H9 (cell line): ENCODE results near the gene NECAB3. TPM values are rescaled to one million over a fixed set of nuclear protein-coding genes. Genes with fewer than 3 reads are reported as not detected.

Source experiments
- DNase-seq: peaks from one replicate; pipeline ENCODE4 v3.0.0-alpha.2; 2017
- H2AFZ ChIP-seq: one replicate; pipeline ENCODE4 v1.6.1; 2013; ENCODE audit warnings: mild to moderate bottlenecking, low read length, control low read depth, moderate library complexity
- H2AK5ac ChIP-seq: 2 replicates; pipeline ENCODE4 v1.6.1; 2013; ENCODE audit warnings: low read length, control low read depth, mixed read lengths; ENCODE audit not compliant: insufficient read length
- H2BK120ac ChIP-seq: one replicate; pipeline ENCODE4 v1.6.1; 2013; ENCODE audit warnings: low read depth, mild to moderate bottlenecking, low read length, control low read depth, inconsistent platforms; ENCODE audit not compliant: poor library complexity, severe bottlenecking
- H2BK12ac ChIP-seq: 2 replicates; pipeline ENCODE4 v1.6.1; 2013; ENCODE audit warnings: low read length, control low read depth, mixed read lengths, low read depth; ENCODE audit not compliant: insufficient read length
- H2BK15ac ChIP-seq: 2 replicates; pipeline ENCODE4 v1.6.1; 2013; ENCODE audit warnings: low read depth, low read length, control low read depth
- H2BK20ac ChIP-seq: one replicate; pipeline ENCODE4 v1.6.1; 2013; ENCODE audit warnings: low read depth, mild to moderate bottlenecking, low read length, control low read depth, inconsistent platforms; ENCODE audit not compliant: poor library complexity, severe bottlenecking
- H2BK5ac ChIP-seq: 2 replicates; pipeline ENCODE4 v1.6.1; 2013; ENCODE audit warnings: low read length, control low read depth, mixed read lengths; ENCODE audit not compliant: insufficient read length
- H3K14ac ChIP-seq: 2 replicates; pipeline ENCODE4 v1.6.1; 2013; ENCODE audit warnings: low read length, control low read depth; ENCODE audit not compliant: insufficient read depth
- H3K18ac ChIP-seq: 2 replicates; pipeline ENCODE4 v1.6.1; 2013; ENCODE audit warnings: low read depth, mild to moderate bottlenecking, mixed read lengths, low read length, control low read depth; ENCODE audit not compliant: insufficient read length
- H3K23ac ChIP-seq: 2 replicates; pipeline ENCODE4 v1.6.1; 2013; ENCODE audit warnings: low read length, control low read depth, mixed read lengths, low read depth; ENCODE audit not compliant: insufficient read length
- H3K23me2 ChIP-seq: 2 replicates; pipeline ENCODE4 v1.6.1; 2013; ENCODE audit warnings: low read depth, mild to moderate bottlenecking, mixed read lengths, low read length, control low read depth; ENCODE audit not compliant: insufficient read length, poor library complexity, severe bottlenecking
- H3K27ac ChIP-seq: 2 replicates; pipeline ENCODE4 v1.5.1; 2013; ENCODE audit warnings: low read length, control low read depth, mixed read lengths, low read depth; ENCODE audit not compliant: insufficient read length
- H3K27me3 ChIP-seq: 2 replicates; pipeline ENCODE4 v1.6.1; 2013; ENCODE audit warnings: low read length, control low read depth, inconsistent platforms; ENCODE audit not compliant: insufficient read depth
- H3K4ac ChIP-seq: 2 replicates; pipeline ENCODE4 v1.6.1; 2013; ENCODE audit warnings: low read depth, mild to moderate bottlenecking, control low read depth, inconsistent platforms, low read length, moderate library complexity
- H3K4me1 ChIP-seq: 2 replicates; pipeline ENCODE4 v1.6.1; 2013; ENCODE audit warnings: low read length, control low read depth, inconsistent platforms; ENCODE audit not compliant: insufficient read depth
- H3K4me2 ChIP-seq: 2 replicates; pipeline ENCODE4 v1.6.1; 2013; ENCODE audit warnings: low read length, control low read depth, mixed read lengths; ENCODE audit not compliant: insufficient read length, insufficient read depth
- H3K56ac ChIP-seq: 2 replicates; pipeline ENCODE4 v1.6.1; 2013; ENCODE audit warnings: low read depth, mild to moderate bottlenecking, mixed read lengths, low read length, control low read depth; ENCODE audit not compliant: insufficient read length
- H3K79me1 ChIP-seq: 2 replicates; pipeline ENCODE4 v1.6.1; 2013; ENCODE audit warnings: low read depth, mild to moderate bottlenecking, moderate library complexity, low read length, control low read depth, inconsistent platforms; ENCODE audit not compliant: insufficient read depth, poor library complexity, severe bottlenecking
- H3K79me2 ChIP-seq: 2 replicates; pipeline ENCODE4 v1.6.1; 2013; ENCODE audit warnings: low read length, control low read depth, inconsistent platforms; ENCODE audit not compliant: insufficient read depth
- H3K9ac ChIP-seq: 2 replicates; pipeline ENCODE4 v1.6.1; 2013; ENCODE audit warnings: low read length, control low read depth, mixed read lengths; ENCODE audit not compliant: insufficient read length; ENCODE audit errors: extremely low read depth
- H3K9me3 ChIP-seq: one replicate; pipeline ENCODE4 v1.6.1; 2013; ENCODE audit warnings: low read depth, low read length, inconsistent platforms; ENCODE audit not compliant: control insufficient read depth
- H3T11ph ChIP-seq: one replicate; pipeline ENCODE4 v1.6.1; 2013; ENCODE audit warnings: mild to moderate bottlenecking, low read length, control low read depth, inconsistent platforms
- H4K20me1 ChIP-seq: one replicate; pipeline ENCODE4 v1.6.1; 2013; ENCODE audit not compliant: control insufficient read depth, insufficient read length, insufficient read depth
- H4K5ac ChIP-seq: 2 replicates; pipeline ENCODE4 v1.6.1; 2013; ENCODE audit warnings: low read depth, mild to moderate bottlenecking, mixed read lengths, low read length, control low read depth; ENCODE audit not compliant: insufficient read length
- H4K8ac ChIP-seq: replicated peaks from 2 replicates; pipeline ENCODE4 v1.6.1; 2013; ENCODE audit warnings: low read length, control low read depth, mixed read lengths, low read depth; ENCODE audit not compliant: insufficient read length
- H4K91ac ChIP-seq: 2 replicates; pipeline ENCODE4 v1.6.1; 2013; ENCODE audit warnings: low read depth, mild to moderate bottlenecking, moderate library complexity, mixed read lengths, low read length, control low read depth; ENCODE audit not compliant: insufficient read length
- H3K27ac Mint-ChIP-seq, 3 experiments: 2 replicates in 2 of 3; 3 replicates in 1 of 3; pipeline ENCODE4 v1.8.0; 2020 to 2021; ENCODE audit warnings: mixed read lengths in 3 of 3, mild to moderate bottlenecking in 1 of 3, moderate library complexity in 1 of 3
- H3K27me3 Mint-ChIP-seq: 2 replicates; pipeline ENCODE4 v1.8.0; 2021; ENCODE audit warnings: low read depth, mild to moderate bottlenecking, moderate library complexity, mixed read lengths
- H3K36me3 Mint-ChIP-seq, 3 experiments: 2 replicates in 2 of 3; 3 replicates in 1 of 3; pipeline ENCODE4 v1.8.0; 2020 to 2021; ENCODE audit warnings: low read depth in 3 of 3, mixed read lengths in 3 of 3; ENCODE audit not compliant: insufficient read depth in 1 of 3
- H3K4me1 Mint-ChIP-seq, 2 experiments: 2 replicates each; pipeline ENCODE4 v1.8.0; 2020; ENCODE audit warnings: mixed read lengths in 2 of 2
- H3K4me3 Mint-ChIP-seq, 2 experiments: 2 replicates in 1 of 2; 3 replicates in 1 of 2; pipeline ENCODE4 v1.8.0; 2020 to 2021; ENCODE audit warnings: mild to moderate bottlenecking in 2 of 2, mixed read lengths in 2 of 2, moderate library complexity in 1 of 2
- H3K9me3 Mint-ChIP-seq, 2 experiments: 2 replicates in 1 of 2; 3 replicates in 1 of 2; pipeline ENCODE4 v1.8.0; 2020; ENCODE audit warnings: mild to moderate bottlenecking in 2 of 2, mixed read lengths in 2 of 2, moderate library complexity in 1 of 2
- WGBS: extraction: QIAGEN DNeasy Blood & Tissue Kit; methylation state at CpG from one replicate; pipeline ENCODE4 v1.1.7; 2013; ENCODE audit warnings: missing lambda C conversion rate, low lambda C conversion rate, mixed read lengths; ENCODE audit not compliant: insufficient read length; ENCODE audit errors: extremely low coverage; 5-methylcytosine and 5-hydroxymethylcytosine counted together
- total RNA-seq: library from RNA; stranded (reverse); gene quantifications from 2 replicates; pipeline ENCODE4 v1.2.1, GENCODE V29; 2021
- TF ChIP-seq, protein P1 (sequence below): fragments of 200-600 bp; sonication (generic); conservative IDR thresholded peaks from 3 replicates; pipeline ENCODE4 v1.8.0; 2021; ENCODE audit warnings: antibody characterized with exemption, mild to moderate bottlenecking

The NECAB3 gene
- total RNA-seq, 1 experiment from 2014 or later, result 57.7 TPM

DNA sequence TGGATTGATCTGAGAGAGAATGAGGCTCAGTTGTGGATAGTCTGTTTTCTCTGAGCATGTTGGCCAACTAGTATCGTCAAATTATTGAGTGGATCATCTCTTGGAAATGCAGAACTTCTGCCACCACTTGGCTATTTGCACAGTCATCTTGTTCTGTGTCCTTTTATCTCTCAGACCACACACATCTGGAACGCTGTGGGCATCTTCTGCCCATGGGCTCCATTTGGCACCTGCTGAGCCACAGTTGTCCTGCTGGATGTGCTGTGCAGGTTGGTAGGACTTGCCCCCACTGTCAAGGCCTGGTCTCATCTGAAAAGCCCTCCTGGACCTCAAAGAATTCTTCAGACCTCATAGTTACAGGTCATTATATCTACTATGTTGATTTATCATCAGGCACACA lies 28.8 kb downstream of the NECAB3 start:
- Histone ChIP-seq H4K5ac (no peak overlapping the region), H3K9me3 (no peaks in the 10 kb centered on the region), H2BK120ac (no peak overlapping the region), H2BK12ac (no peak overlapping the region), H4K8ac (no peak overlapping the region), H3K27me3 (no peaks in the 10 kb centered on the region), H2AK5ac (no peak overlapping the region), H2BK15ac (no peak overlapping the region), H3K18ac (no peak overlapping the region), H2AFZ (no peak overlapping the region), H3K79me2 (no peaks in the 10 kb centered on the region), H2BK5ac (no peak overlapping the region), H3K23ac (no peak overlapping the region), H3K79me1 (no peaks in the 10 kb centered on the region), H4K20me1 (no peaks in the 10 kb centered on the region), H3K4me1 (no peaks in the 10 kb centered on the region), H4K91ac (no peak overlapping the region), H2BK20ac (no peak overlapping the region), H3K27ac (no peak overlapping the region), H3K9ac (no peak overlapping the region), H3K4me2 (no peak overlapping the region), H3T11ph (no peak overlapping the region), H3K23me2 (no peaks in the 10 kb centered on the region), H3K56ac (no peak overlapping the region), H3K4ac (no peak overlapping the region), H3K14ac (no peak overlapping the region)
- DNase-seq, result no peak
- Mint-ChIP-seq H3K36me3 (peaks cover 15 to 48% (median 29%) of the 10 kb centered on the region in 3 experiments; a peak in 6 of 7 replicates), H3K27me3 (no peaks in the 10 kb centered on the region; the same call in 1 of the 2 replicates), H3K27ac (no peak overlapping the region), H3K9me3 (no peaks in the 10 kb centered on the region), H3K4me1 (peaks cover 9 to 10% of the 10 kb centered on the region in 2 experiments), H3K4me3 (no peak overlapping the region)
- WGBS, result no CpG with 5 or more reads among the region's 2 CpGs
- TF ChIP-seq, protein P1, sequence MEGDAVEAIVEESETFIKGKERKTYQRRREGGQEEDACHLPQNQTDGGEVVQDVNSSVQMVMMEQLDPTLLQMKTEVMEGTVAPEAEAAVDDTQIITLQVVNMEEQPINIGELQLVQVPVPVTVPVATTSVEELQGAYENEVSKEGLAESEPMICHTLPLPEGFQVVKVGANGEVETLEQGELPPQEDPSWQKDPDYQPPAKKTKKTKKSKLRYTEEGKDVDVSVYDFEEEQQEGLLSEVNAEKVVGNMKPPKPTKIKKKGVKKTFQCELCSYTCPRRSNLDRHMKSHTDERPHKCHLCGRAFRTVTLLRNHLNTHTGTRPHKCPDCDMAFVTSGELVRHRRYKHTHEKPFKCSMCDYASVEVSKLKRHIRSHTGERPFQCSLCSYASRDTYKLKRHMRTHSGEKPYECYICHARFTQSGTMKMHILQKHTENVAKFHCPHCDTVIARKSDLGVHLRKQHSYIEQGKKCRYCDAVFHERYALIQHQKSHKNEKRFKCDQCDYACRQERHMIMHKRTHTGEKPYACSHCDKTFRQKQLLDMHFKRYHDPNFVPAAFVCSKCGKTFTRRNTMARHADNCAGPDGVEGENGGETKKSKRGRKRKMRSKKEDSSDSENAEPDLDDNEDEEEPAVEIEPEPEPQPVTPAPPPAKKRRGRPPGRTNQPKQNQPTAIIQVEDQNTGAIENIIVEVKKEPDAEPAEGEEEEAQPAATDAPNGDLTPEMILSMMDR, result no peak
